ENCODE data around the gene ALG6. TPM values are rescaled to one million over a fixed set of nuclear protein-coding genes. Genes with fewer than 3 reads are reported as not detected.

The ALG6 gene
- total and polyA plus RNA-seq, 2 experiments from 2014 or later = 8.3 to 15.0 TPM

DNA sequence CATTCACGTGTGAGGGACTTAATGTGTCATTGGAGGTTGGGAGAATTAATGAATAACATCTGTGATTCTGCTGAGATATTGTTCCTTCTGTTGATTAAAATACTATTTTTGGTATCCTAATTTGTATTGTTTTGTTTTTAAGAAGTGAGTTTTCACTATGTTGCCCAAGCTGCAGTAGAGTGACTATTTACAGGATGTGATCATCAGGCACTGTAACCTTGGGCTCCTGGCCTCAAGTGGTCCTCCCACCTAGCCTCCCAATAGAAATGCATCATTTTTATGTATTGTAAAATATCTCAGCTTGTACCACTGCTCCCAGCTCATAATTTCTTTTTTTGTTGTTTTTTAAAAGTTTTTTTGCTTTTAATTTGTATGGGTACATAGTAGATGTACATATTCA, 14.3 kb downstream of the ALG6 start:
- Histone ChIP-seq H3K4me1 (ENCODE audit: low read depth) (no peaks in the 10 kb centered on the region), H3K27ac (no peak overlapping the region), H3K9me3 (ENCODE audit: low read depth) (no peaks in the 10 kb centered on the region), H3K4me3 (no peak overlapping the region), H3K27me3 (no peaks in the 10 kb centered on the region), H3K36me3 (no peaks in the 10 kb centered on the region)
- TF ChIP-seq CTCF (IDR thresholded peaks at IDR 0.05; ENCODE audit: low read depth, low read length) = no peak
- no peak for DNase-seq (ENCODE audit: low read depth in 1 of 2, low spot score in 1 of 2)

- no peak overlapping the region for H3K4me3 ChIP-seq
- H3K27ac ChIP-seq = no peak overlapping the region
- no peaks in the 10 kb centered on the region for H3K9me3 ChIP-seq (ENCODE audit: low read depth)
- H3K27me3 ChIP-seq = no peaks in the 10 kb centered on the region
- no peaks in the 10 kb centered on the region for H3K36me3 ChIP-seq
- no peak for TF ChIP-seq CTCF (IDR thresholded peaks at IDR 0.05; ENCODE audit: low read depth, low read length)
- H3K4me1 ChIP-seq (ENCODE audit: low read depth) = no peaks in the 10 kb centered on the region
- DNase-seq (ENCODE audit: low read depth in 1 of 2, low spot score in 1 of 2) = no peak
Observed at GRCh38 chr1:63401945-63402344, 34.5 kb downstream of the ALG6 start.

DNA sequence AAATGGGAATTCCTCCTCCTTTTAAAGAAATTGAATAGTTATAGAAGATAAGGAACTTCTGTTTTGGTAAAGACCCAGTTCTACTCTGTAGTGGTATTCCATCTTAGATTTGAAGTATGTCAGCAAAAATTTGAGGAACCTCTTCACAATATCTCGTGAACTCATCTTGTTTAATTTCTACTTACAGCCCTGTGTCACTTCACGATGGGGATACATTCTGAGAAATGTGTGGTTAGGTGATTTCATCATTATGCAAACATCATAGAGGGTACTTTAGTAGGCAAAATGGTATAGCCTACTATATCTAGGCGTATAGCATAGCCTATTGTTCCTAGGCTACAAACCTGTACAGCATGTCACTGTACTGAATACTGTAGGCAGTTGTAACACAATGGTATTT, 36.0 kb downstream of the ALG6 start:
- no peak for DNase-seq (ENCODE audit: low read depth in 1 of 2, low spot score in 1 of 2)
- H3K27ac ChIP-seq = no peak overlapping the region
- H3K9me3 ChIP-seq (ENCODE audit: low read depth) = no peaks in the 10 kb centered on the region
- no peaks in the 10 kb centered on the region for H3K4me1 ChIP-seq (ENCODE audit: low read depth)
- H3K36me3 ChIP-seq = no peaks in the 10 kb centered on the region
- TF ChIP-seq CTCF (IDR thresholded peaks at IDR 0.05; ENCODE audit: low read depth, low read length) = no peak
- no peak overlapping the region for H3K4me3 ChIP-seq
- H3K27me3 ChIP-seq = no peaks in the 10 kb centered on the region

DNA sequence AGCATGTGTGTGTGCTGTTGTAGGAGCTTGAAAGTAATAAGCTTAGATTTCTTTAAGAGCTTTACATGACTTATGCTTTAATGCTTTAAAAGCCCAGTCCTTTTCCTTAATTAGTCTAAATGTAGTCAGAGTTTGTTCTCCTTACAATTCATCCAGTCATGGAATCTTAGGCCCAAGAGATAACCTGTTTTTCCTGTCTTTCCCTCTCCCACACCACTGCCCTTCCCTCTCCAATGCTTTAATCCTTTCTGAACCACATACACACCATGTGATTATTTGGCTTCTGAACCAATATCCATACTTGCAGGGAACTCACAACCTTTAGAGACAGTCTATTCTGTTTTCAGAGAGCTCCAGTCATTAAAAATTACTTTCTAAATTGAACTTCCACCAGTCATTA, 37.6 kb downstream of the ALG6 start:
- TF ChIP-seq CTCF (IDR thresholded peaks at IDR 0.05; ENCODE audit: low read depth, low read length) = no peak
- no peak overlapping the region for H3K27ac ChIP-seq
- H3K27me3 ChIP-seq = no peaks in the 10 kb centered on the region
- H3K4me3 ChIP-seq = no peak overlapping the region
- H3K9me3 ChIP-seq (ENCODE audit: low read depth) = no peaks in the 10 kb centered on the region
- no peak for DNase-seq (ENCODE audit: low read depth in 1 of 2, low spot score in 1 of 2)
- H3K36me3 ChIP-seq = no peaks in the 10 kb centered on the region
- no peaks in the 10 kb centered on the region for H3K4me1 ChIP-seq (ENCODE audit: low read depth)

GRCh38 chr1:63405987-63406386, 38.6 kb downstream of the ALG6 start:
- Histone ChIP-seq H3K36me3 (no peaks in the 10 kb centered on the region), H3K4me1 (ENCODE audit: low read depth) (no peaks in the 10 kb centered on the region), H3K9me3 (ENCODE audit: low read depth) (no peaks in the 10 kb centered on the region), H3K4me3 (no peak overlapping the region), H3K27me3 (no peaks in the 10 kb centered on the region), H3K27ac (no peak overlapping the region)
- no peak for DNase-seq (ENCODE audit: low read depth in 1 of 2, low spot score in 1 of 2)
- no peak for TF ChIP-seq CTCF (IDR thresholded peaks at IDR 0.05; ENCODE audit: low read depth, low read length)

GRCh38 chr1:63407002-63407401, 39.6 kb downstream of the ALG6 start:
- no peak overlapping the region for H3K27ac ChIP-seq
- no peak for DNase-seq (ENCODE audit: low read depth in 1 of 2, low spot score in 1 of 2)
- no peak for TF ChIP-seq CTCF (IDR thresholded peaks at IDR 0.05; ENCODE audit: low read depth, low read length)

More at GRCh38 chr1:63407002-63407401, 39.6 kb downstream of the ALG6 start:
- H3K36me3 ChIP-seq = no peaks in the 10 kb centered on the region
- no peaks in the 10 kb centered on the region for H3K27me3 ChIP-seq
- H3K4me3 ChIP-seq = no peak overlapping the region
- no peaks in the 10 kb centered on the region for H3K9me3 ChIP-seq (ENCODE audit: low read depth)
- no peaks in the 10 kb centered on the region for H3K4me1 ChIP-seq (ENCODE audit: low read depth)

Measured in cardiac muscle cell (in vitro differentiated cells and primary cell).